B cell (primary cell): ENCODE results near the gene ADGRV1. TPM values are rescaled to one million over a fixed set of nuclear protein-coding genes. Genes with fewer than 3 reads are reported as not detected.

ENCODE experiments used
- ATAC-seq: fragments of 200-7000 bp; cut with Tn5 transposase; one replicate; pipeline ENCODE4 v1.10.0; 2021; ENCODE audit warnings: low read depth, mild to moderate bottlenecking, moderate number of reproducible peaks, moderate library complexity
- CTCF ChIA-PET: fragments of 350-600 bp; sonication (Branson Sonifier 250); formaldehyde crosslinking; loops from one replicate; lab custom pipeline; 2021; ENCODE audit warnings: antibody characterized with exemption, inconsistent platforms; lab: Charles Lee
- POLR2A ChIA-PET: fragments of 350-600 bp; sonication (Branson Sonifier 250); formaldehyde crosslinking; loops from one replicate; lab custom pipeline; 2021; ENCODE audit warnings: antibody characterized with exemption; lab: Charles Lee
- DNase-seq: peaks from one replicate; pipeline ENCODE4 v3.0.0; 2013
- H2AFZ ChIP-seq: 2 replicates; pipeline ENCODE4 v1.6.1; 2012; ENCODE audit warnings: mild to moderate bottlenecking, low read depth, low read length; ENCODE audit not compliant: insufficient read depth, poor library complexity, severe bottlenecking
- H3K27ac ChIP-seq, 2 donors: 1 replicate in 1 of 2; 2 replicates in 1 of 2; pipeline ENCODE4 v1.5.1; 2012 to 2013; ENCODE audit warnings: low read length in 2 of 2, mild to moderate bottlenecking in 2 of 2, moderate library complexity in 1 of 2
- H3K27me3 ChIP-seq, 4 experiments: fragments of 200-600 bp in 1 of 4; sonication (generic) in 1 of 4; replicated peaks in 1 of 4; 1 replicate in 2 of 4; 2 replicates in 2 of 4; pipeline versions ENCODE4 v1.6.1 to v1.7.0; 2013 to 2016; ENCODE audit warnings: low read length in 3 of 4, mild to moderate bottlenecking in 2 of 4, mixed read lengths in 1 of 4, moderate library complexity in 1 of 4; ENCODE audit not compliant: insufficient read depth in 4 of 4, control insufficient read depth in 3 of 4; ENCODE audit errors: control extremely low read depth in 1 of 4
- H3K36me3 ChIP-seq, 2 experiments: replicated peaks in 1 of 2; 1 replicate in 1 of 2; 2 replicates in 1 of 2; pipeline versions ENCODE4 v1.6.1 to v1.7.1; 2013; ENCODE audit warnings: low read length in 1 of 2; ENCODE audit not compliant: insufficient read depth in 2 of 2, control insufficient read depth in 1 of 2; ENCODE audit errors: control extremely low read depth in 1 of 2, extremely low read depth in 1 of 2
- H3K4me1 ChIP-seq, 2 donors: fragments of 200-600 bp in 1 of 2; sonication (generic) in 1 of 2; 1 replicate in 1 of 2; 2 replicates in 1 of 2; pipeline versions ENCODE4 v1.5.1 to v1.6.1; 2013 to 2017; ENCODE audit warnings: low read length in 2 of 2; ENCODE audit not compliant: control insufficient read depth in 2 of 2, insufficient read depth in 2 of 2
- H3K4me2 ChIP-seq: replicated peaks from 2 replicates; pipeline ENCODE3; 2012; ENCODE audit warnings: mild to moderate bottlenecking, low read depth, low read length; ENCODE audit not compliant: poor library complexity, severe bottlenecking
- H3K4me3 ChIP-seq, 5 experiments: fragments of 200-600 bp in 1 of 5; sonication (generic) in 1 of 5; 1 replicate in 3 of 5; 2 replicates in 2 of 5; pipeline versions ENCODE4 v1.5.1 to v1.7.0; 2011 to 2016; ENCODE audit warnings: low read length in 4 of 5, mild to moderate bottlenecking in 4 of 5, low read depth in 2 of 5, control low read depth in 1 of 5, moderate library complexity in 1 of 5; ENCODE audit not compliant: insufficient read depth in 1 of 5; ENCODE audit errors: control extremely low read depth in 1 of 5, extremely low read depth in 1 of 5
- H3K79me2 ChIP-seq: fragments of 200-600 bp; sonication (generic); one replicate; pipeline ENCODE4 v1.6.0; 2016; ENCODE audit warnings: low read length; ENCODE audit not compliant: control insufficient read depth, insufficient read depth
- H3K9ac ChIP-seq: fragments of 200-600 bp; sonication (generic); 2 replicates; pipeline ENCODE4 v1.6.1; 2017; ENCODE audit warnings: mild to moderate bottlenecking, low read length, moderate library complexity
- H3K9me3 ChIP-seq, 3 donors: one replicate each; pipeline versions ENCODE4 v1.6.1 to v1.7.1; 2013; ENCODE audit warnings: low read length in 2 of 3; ENCODE audit not compliant: control insufficient read depth in 2 of 3, insufficient read depth in 1 of 3; ENCODE audit errors: control extremely low read depth in 1 of 3
- H4K20me1 ChIP-seq: 2 replicates; pipeline ENCODE4 v1.6.0; 2012; ENCODE audit warnings: mild to moderate bottlenecking, low read length; ENCODE audit not compliant: insufficient read depth, control insufficient read depth, poor library complexity, severe bottlenecking
- H3K27ac Mint-ChIP-seq: one replicate; pipeline ENCODE4 v1.8.0; 2021; ENCODE audit warnings: mixed read lengths
- H3K27me3 Mint-ChIP-seq: one replicate; pipeline ENCODE4 v1.8.0; 2021; ENCODE audit warnings: mixed read lengths
- H3K4me1 Mint-ChIP-seq: one replicate; pipeline ENCODE4 v1.8.0; 2021; ENCODE audit warnings: mixed read lengths
- H3K4me3 Mint-ChIP-seq: one replicate; pipeline ENCODE4 v1.8.0; 2021; ENCODE audit warnings: mixed read lengths
- H3K9me3 Mint-ChIP-seq: one replicate; pipeline ENCODE4 v1.8.0; 2022; ENCODE audit warnings: mixed read lengths; ENCODE audit not compliant: insufficient read depth
- CTCF ChIP-seq: fragments of 200-600 bp; IDR thresholded peaks from one replicate; pipeline ENCODE4 v1.8.0; 2022; ENCODE audit warnings: antibody characterized with exemption, mild to moderate bottlenecking
- EZH2 ChIP-seq: IDR thresholded peaks from 2 replicates; pipeline ENCODE4 v1.6.1; 2012; ENCODE audit warnings: borderline replicate concordance, low read depth, mild to moderate bottlenecking, moderate library complexity, low read length; ENCODE audit not compliant: insufficient read depth, poor library complexity, severe bottlenecking
- WGBS: methylation state at CpG from one replicate; pipeline ENCODE4 v1.1.5; 2013; ENCODE audit warnings: missing lambda C conversion rate; ENCODE audit not compliant: insufficient coverage; 5-methylcytosine and 5-hydroxymethylcytosine counted together
- intact Hi-C: fragments of 100-400 bp; cut with micrococcal nuclease; formaldehyde crosslinking; loops from one replicate; pipeline ENCODE4 v1.10.0; 2022
- polyA plus RNA-seq: library from polyadenylated mRNA; depleted of rRNA; stranded (reverse); fragments of >200 nt; gene quantifications from 2 replicates; pipeline ENCODE4 v1.2.3, GENCODE V29; 2012
- total RNA-seq, 2 donors: library from RNA; stranded (reverse); fragments of 120-200 nt in 1 of 2; gene quantifications; 1 replicate in 1 of 2; 2 replicates in 1 of 2; pipeline versions ENCODE4 v1.2.3 to v1.2.4, GENCODE V29; 2013 to 2022

Gene ADGRV1
- total and polyA plus RNA-seq, 2 donors (not counting 1 experiment from before 2014, with no cell fraction given) = 0.07 TPM; not detected in 1

- Mint-ChIP-seq H3K4me3 (no peak overlapping the region), H3K27me3 (peaks cover 13% of the 10 kb centered on the region), H3K4me1 (no peaks in the 10 kb centered on the region), H3K9me3 (peaks cover 5% of the 10 kb centered on the region), H3K27ac (no peak overlapping the region)
- no peak overlapping the region for H3K4me2 ChIP-seq
- H3K4me3 ChIP-seq = no peak overlapping the region
- H3K9ac ChIP-seq = no peak overlapping the region
- 100% methylated on average over 2 of the region's 7 CpGs for WGBS
- no peak for DNase-seq
- ChIA-PET POLR2A (no interaction called here), CTCF (no interaction called here)
- H3K36me3 ChIP-seq = no peaks in the 10 kb centered on the region
- H3K27ac ChIP-seq = no peak overlapping the region
- TF ChIP-seq CTCF (no peak), EZH2 (no peak)
- no peaks in the 10 kb centered on the region for H3K9me3 ChIP-seq
- no peaks in the 10 kb centered on the region for H4K20me1 ChIP-seq
- no peaks in the 10 kb centered on the region for H3K4me1 ChIP-seq
- H3K79me2 ChIP-seq = no peaks in the 10 kb centered on the region
- ATAC-seq = no peak
- intact Hi-C loops = no loop called here
- no peaks in the 10 kb centered on the region for H3K27me3 ChIP-seq
- H2AFZ ChIP-seq = no peak overlapping the region
Measured at GRCh38 chr5:91065496-91065895, 506.9 kb downstream of the ADGRV1 start.

- Histone ChIP-seq H2AFZ (no peak overlapping the region), H3K4me2 (no peak overlapping the region), H3K27me3 (no peaks in the 10 kb centered on the region), H3K9ac (no peak overlapping the region), H3K9me3 (no peaks in the 10 kb centered on the region), H3K27ac (no peak overlapping the region), H3K4me1 (no peaks in the 10 kb centered on the region), H3K36me3 (no peaks in the 10 kb centered on the region), H3K4me3 (no peak overlapping the region), H3K79me2 (no peaks in the 10 kb centered on the region), H4K20me1 (no peaks in the 10 kb centered on the region)
- POLR2A ChIA-PET = no interaction called here
- no peak overlapping the region for H3K4me3 Mint-ChIP-seq
- H3K4me1 Mint-ChIP-seq = no peaks in the 10 kb centered on the region
- TF ChIP-seq CTCF (no peak), EZH2 (no peak)
- 80% methylated on average over 1 of the region's 2 CpGs for WGBS
- intact Hi-C loops = no loop called here
- CTCF ChIA-PET = interaction anchor here (1.0 kb wide), 1 partner anchor 20 kb away, joined by 3 read pairs; no protein-coding TSS in a partner anchor
- DNase-seq (no peak), ATAC-seq (no peak)
- peaks cover 16% of the 10 kb centered on the region for H3K27me3 Mint-ChIP-seq
- peaks cover 5% of the 10 kb centered on the region for H3K9me3 Mint-ChIP-seq
- no peak overlapping the region for H3K27ac Mint-ChIP-seq
Measured at GRCh38 chr5:91069364-91069763, 510.8 kb downstream of the ADGRV1 start.
